Middle frontal gyrus (tissue), 1 donor: ENCODE data around the gene TP53BP2.

Source experiments
- DNase-seq: peaks from one replicate; pipeline ENCODE4 v3.0.0-alpha.2; 2015; ENCODE audit warnings: low spot score; ENCODE audit errors: extremely low spot score

The TP53BP2 gene

DNA sequence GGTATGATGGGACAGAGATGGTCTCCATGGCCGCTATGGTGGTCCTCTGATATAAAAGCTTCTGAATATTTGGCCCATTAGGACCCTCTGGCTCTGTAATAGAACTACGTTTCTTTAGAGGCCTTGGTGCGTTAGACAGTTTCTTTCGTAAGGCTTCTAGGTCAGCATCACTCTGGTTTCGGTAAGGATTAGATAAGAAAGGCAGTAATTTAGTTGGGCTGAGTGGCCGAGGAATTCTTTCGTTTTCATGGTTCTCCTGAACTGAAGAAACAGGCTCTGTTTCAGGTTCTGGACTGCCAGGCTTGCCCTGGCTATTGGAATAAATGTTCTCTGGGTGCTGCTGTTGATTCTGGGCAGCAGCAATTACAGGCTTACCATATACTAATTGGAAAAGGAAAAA is 49.5 kb downstream of the TP53BP2 start:
- DNase-seq: no peak

DNA sequence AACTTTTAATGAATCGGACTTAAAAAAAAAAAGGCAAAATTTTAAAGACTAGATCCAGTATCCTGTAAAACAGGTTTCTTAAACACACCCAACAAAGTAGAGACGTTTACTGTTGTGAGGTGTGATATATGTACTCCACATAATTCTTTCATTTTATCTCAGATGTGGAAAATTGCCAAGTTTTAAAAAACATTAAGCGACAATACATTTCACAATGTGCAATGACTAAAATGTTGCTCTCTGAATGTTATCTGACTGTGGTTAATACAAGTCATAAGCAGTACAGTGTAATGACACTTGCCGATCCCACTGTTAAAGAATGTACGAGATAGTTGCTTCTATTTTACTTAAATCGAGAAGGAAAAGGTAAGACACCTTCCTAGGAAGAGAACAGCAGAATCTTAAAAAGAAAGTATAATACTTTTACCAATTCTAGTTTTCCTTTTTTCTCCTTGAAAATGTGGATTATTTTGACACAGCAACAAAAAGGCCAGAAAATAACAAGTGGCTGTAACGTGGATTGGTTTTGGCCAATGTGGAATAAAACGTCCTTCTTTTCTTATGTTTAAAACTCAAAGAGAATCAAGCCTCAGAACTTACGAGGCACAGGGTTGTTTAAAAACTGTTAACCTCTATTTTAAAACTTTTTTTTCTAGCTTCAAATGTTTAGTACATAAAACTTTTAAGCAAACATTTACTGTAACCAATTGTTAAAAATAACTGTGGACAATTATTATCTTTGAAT is 51.4 kb downstream of the TP53BP2 start:
- no peak for DNase-seq

DNA sequence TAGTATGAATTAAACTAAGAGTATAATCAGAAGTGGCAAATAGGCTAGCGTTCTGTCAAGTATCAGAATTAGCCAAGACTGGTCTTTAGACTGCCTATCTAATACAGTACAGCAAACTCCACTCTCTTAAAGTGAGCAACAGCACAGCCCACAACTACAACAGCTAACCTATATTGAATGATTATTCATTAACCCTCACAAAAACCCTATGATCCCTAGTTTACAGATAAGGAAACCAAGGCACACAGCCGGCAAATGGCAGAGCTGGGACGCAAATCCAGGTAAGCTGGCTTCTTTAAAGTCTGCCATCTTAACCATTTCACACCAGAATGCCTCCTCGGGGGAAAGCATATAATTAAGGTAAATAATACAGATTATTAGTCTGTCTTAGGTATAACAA is 52.0 kb downstream of the TP53BP2 start:
- DNase-seq: no peak

DNA sequence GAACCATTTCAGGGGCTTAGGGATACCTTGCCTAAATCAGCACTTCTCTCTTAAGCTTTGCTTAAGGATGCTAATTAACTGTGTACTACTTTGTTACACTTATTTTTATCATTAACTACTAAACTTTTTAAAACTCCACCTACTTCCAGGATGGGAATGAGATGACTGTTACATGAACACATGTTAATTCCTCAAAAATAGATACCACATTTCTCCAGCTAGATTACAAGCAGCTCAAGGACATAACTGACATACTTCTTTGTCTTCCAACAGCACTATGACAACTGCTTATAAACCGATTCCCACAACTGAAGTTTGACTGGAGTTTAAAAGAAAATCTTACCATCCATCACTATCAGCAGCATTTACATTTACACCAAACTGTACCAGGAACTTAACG is 53.7 kb downstream of the TP53BP2 start:
- no peak for DNase-seq

DNA sequence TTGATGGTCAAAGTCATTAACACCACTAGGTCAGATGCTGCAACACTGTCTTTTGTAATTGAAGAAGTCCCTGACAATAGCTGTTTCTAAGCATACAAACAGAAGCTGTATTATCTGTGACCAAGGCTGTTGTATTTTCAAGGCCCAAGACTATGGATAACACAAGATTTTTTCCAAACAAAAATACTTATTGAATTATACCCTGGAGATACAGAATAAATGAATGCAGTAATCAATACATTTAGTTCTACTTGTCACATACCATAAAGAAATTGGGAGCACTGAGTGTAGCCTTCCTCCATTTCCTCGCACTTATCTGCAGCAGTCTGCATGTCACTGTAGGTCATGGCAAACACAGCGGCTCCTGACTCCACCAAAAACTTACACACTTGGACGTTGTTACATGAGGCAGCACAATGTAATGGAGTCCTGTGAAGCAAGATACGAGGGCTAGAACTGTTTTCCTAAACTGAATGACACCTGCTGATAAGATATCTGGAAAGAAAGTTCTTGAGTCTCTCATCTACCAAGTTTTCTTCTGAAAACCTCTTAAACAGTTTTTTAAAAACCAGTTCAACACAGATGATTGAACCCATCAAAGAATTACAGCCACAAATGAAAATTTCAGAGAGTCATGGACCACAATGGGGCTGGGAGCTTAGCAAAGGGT is 56.9 kb downstream of the TP53BP2 start:
- DNase-seq: no peak

DNA sequence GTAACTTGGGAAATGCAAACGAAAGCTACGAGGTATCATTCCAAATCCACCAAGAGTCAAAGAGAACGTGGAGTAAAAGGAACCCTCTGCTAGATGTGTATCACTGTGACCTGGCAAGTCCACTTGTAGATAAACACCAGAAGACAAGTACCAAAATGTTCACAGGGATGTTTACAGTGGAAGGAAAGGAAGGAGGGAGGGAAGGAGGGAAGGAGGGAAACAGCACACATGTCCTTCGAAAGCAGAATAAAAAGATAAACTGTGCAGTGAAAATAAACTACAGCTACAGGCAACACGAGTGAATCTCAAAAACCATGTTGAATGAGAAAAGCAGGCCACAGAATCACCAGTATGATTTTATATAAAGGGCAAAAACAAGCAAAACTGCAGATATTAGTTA is 59.9 kb downstream of the TP53BP2 start:
- DNase-seq: no peak

DNA sequence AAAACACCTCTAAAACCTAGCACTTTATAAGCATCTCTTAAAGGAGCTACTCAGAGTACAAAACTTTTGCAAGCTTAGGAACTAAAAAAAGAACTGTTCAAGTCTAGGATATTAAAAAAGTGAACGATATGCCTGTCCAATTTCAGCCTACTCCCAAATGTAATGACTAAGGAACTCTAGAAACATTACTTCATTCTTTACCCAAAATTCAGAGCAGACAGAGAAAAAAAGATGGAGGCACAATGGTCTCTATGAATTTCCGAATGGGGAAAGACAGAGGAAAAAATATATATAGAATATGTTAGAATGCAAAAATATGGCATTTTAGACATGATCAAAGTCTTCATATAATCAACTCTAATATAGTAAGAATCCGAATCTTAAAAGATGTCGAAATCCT is 61.2 kb downstream of the TP53BP2 start:
- DNase-seq: no peak

DNA sequence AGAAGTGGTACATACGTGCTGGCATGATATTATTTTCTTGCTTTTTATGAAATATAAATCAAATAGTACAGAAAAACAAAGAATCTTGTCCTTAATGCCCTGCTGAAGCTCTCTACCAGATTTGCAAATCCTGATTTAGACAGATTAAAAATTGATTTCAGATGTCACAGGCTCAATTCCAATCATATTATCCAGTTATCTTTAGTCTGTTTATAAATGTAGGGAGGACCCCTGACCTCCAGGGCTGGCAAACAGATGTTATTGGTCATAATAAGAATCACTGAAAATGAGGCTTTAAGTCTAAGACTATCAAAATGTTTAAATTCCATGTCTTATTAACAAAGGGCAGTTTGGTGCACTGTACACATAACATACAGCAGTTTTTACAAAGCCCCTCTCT is 62.1 kb downstream of the TP53BP2 start:
- DNase-seq: no peak

DNA sequence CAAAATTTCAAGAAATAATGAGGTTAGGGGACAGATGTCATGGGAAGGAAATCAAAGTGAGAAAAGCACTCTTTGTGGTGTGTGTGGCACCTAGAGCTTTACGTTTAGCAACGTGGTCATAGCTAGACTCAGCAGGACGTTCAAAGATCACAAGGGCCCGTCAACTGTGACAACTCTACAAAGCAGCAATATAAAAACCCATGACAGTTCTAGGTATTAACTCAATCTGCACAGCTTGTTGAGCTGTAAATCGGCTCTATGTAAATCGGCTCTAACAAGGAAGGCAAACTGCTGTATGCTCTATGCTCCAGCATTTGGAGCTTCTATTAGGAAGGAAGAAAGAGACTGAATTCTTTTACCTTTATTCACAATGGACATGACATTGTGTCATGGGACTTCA is 64.8 kb downstream of the TP53BP2 start:
- DNase-seq: no peak

DNA sequence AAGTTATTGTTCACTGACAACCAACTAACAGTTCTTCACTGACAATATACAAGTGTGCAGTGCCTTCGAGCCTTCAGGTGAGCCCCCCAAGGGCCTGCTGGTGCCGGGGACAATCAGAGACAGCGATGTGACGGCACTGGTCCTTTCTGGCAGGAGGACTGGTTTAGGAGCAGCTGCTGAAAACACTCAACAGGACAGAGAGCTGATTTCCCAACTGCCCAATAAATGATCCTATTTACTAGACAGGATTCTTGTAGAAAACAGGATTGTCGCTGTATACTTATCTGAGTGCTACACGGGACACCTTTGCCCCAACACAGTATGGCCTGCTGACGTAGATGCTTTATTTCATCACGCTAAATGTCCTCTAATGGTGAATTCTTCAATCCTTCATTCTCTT is 65.4 kb downstream of the TP53BP2 start:
- no peak for DNase-seq

DNA sequence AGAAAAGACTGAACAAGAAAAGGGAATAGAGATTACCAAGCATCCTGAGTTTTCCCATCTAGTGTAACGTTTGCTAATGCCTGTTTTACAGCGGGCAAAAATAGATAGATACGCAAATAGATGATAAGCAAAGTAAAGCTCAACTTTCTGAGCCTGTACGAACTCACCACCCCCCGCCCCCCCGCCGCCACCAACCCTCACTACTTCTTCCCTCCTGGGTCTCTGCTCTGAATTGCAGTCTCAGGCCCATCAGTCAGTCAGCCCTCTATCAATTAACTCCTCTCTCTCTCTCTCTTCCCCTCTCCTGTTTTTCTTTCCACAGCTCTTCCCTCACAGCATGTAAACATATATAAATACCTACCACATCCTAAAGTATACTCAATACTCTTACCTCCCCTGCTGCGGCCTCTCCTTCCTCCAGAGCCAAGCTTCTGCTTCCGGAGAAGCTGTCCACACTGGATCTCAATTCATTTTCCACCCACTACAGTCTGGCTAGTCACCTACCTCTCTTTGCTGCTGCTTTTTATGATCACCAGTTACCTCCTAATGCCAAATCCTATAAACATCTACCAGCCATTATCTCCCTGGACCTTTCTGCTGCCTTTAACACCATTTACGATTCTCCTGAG is 68.8 kb downstream of the TP53BP2 start:
- DNase-seq: no peak

DNA sequence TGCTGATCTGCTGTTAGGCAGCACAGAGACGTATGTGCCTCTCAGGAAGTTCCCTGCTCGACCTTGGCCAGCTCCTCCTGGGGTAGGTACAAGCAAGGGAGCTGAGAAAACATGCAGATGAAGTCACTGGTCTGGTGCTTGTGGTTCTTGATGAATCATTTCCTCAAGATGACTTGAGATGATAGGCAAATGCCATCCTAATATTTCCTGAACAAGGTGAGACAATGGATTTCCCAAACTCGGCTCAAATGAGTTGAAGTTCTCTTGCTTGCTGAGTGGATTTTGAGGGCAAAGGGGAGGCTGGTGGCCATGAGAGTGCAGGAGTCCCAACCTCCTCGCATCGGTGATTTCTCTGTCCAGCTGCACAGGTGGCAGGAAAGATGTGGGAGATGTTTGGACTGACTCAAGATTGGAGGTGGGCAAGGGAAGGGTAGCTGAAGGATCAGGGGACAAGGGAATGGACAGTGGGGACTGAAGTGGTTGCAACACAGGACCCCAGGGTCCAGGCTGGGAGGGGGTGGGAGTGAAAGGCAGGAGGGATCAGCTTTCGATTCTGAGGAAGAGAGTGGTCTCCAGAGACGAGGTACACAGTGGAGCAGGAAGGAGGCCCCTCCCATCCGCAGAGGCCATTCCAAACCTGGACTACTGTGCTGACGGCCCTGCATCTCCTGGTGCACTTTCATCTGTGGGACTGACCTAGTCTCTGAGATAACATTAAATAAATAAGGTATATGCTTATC is 69.5 kb downstream of the TP53BP2 start:
- no peak for DNase-seq

DNA sequence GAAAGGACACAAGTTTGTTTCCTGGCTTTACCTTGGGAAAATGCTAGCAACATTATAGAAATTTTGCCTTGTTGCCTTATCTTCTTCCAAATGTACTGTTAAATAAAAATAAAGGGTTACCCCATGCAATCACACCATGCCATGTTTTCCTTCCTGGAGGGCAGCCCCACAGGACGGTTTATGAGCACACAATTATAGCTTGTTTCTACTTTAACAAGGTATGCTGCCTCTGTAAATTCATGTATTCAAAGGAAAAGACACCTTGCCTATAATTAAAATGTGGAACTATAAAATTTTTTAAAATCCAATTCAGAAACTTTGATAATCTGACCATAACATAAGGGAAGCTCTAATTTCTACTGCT is 70.1 kb downstream of the TP53BP2 start:
- DNase-seq: no peak

DNA sequence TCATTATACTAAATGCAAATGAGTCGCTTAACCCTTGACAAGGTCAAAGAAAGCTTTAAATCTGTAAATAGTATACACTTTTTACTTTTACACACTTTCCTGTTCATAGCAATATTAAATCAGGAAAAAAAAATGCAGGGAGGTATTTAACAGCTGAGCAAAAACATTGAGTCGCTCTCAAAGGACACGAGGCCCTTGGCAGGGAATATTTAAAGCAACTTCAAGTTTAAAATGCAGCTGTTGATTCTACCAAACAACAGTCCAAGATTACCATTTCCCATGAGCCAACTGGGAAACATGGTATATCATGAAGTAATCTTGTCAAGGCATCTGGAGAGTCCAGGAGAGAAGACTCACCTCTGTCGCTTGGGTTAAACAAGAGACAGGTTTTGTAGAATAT is 70.7 kb downstream of the TP53BP2 start:
- DNase-seq: no peak

DNA sequence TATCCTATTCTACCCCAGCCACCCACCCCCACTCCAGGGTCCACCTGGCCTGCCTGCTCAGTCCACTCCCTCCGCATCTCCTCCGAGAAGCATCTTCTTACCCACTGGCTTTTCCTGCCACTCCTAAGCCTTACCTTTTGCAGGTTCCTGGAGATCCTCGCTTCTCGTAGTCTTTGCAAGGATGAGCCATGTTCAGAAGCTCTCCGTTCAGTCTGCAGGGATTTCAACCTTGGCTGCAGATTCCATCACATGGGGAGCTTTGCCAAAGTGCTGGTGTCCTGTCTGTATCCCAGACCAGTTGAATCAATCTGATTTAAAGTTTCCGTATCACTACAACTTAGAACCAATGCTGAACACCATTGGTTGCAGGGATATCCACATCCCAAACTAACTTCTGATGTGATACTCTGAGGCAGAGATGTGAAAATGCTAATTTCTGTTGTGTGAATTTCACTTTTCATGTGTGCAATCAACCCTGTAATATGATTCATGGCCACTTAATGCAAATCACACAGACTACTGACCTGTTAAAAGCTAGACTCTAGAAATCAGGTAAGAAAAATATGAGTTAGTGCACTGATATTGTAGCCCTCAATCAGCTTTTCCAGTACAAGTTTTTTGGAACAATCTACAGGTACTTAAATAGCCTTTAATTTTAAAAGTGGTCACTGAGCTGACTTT is 71.5 kb downstream of the TP53BP2 start:
- DNase-seq: no peak

DNA sequence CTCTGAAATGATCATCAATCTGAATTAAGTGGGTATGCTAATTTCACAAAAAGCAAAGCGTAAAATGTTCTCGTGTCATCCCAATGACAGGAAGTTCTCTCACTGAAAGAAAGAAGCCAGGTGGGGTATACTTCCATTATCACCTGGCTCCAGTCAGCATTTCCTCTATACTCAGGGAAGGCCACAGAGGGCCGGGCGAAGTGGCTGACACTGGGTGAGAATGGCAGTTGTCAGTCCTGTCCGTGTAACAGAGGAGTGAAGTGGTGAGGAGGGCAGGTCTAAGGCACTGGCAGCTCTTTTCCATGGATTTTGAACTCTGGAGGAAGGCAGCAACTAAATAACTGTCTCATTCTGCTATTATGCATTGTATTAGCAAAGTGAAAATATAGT is 73.0 kb downstream of the TP53BP2 start:
- DNase-seq: no peak

DNA sequence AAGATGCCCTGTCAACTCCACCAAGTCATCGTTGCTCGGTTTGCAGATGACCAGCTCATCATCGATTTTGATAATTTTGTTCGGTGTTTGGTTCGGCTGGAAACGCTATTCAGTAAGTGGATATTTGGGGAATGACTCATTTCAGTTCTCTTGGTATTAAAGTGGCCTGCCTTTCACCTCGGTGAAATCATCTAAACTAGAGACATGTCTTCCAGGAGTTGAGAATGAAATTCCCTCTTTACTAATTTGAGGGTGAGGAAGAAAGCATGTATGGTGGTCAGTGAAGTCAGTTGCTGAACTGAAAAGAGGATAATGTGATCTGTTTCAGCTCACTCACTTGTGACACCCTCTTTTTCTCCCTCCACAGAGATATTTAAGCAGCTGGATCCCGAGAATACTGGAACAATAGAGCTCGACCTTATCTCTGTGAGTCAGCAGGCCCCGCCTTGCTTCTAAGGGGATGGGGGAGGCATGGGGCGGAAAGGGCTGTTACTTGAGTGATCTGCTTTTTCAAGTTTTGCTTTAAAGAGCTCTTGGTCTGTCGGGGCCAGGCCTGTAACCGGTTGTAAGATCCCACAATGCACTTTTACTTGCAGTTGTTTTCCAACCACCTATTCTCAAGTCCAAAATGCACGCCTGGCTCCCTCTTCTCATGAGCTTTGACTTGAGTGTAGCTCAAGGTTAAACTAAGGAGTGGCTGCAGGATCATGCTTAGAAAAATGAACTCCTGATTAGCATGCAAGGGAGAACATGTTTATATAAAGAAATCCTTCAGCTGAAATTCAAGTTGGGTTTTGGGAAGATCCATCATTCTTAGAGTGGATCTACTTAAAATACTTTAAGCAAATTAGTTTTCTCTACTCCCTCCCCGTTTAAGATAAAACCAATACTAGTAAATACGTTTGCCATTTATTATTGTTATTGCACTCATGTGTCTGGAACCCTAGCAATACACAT is 73.7 kb downstream of the TP53BP2 start:
- no peak for DNase-seq

DNA sequence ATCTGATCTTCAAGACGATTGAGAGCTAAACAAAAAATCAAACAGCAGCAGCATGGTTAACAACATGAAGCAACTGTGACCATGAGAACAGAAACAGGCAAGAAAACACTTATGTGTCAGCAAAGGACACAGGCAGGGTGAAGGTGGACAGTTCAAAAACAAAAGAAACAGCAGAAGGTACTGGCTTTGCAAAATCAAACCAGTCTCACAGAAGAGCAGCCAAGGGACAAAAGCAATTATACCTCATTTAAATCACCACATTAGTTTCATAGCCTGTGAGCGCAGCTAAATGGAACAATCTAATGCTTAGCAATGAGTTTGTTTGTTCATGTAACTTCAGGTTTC is 74.3 kb downstream of the TP53BP2 start:
- DNase-seq: no peak

DNA sequence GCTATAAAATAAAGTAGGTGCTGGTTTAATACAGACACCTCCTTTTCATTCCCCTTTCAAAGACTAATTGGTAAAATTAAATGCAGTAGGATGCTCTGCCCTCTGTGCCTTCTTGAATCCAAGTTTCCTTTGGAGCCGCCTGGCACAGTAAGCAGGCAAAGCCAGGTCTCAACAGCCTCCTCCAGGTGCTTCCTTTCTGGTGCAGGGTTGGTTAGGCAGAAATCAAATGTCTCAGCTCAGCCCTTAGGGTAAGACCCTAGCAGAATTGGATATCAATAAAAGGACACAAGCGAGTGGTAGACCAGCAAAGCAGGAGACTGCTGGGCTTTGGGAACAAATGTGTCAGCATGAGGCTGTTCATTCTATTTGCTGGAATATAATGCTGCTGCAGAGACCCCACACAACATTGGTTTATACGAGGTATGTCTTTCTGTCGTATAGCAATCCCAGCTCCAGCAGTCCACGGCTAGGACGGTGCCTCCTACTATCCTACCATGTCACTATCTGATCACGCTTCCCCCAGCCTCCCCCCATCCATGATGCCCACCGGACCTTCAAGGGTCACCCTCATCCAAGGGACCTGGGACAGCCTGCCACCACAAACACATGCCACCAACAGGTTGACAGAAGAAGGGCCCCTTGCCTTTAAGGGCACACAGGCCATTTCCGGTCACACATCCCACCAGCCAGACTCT is 75.0 kb downstream of the TP53BP2 start:
- no peak for DNase-seq

DNA sequence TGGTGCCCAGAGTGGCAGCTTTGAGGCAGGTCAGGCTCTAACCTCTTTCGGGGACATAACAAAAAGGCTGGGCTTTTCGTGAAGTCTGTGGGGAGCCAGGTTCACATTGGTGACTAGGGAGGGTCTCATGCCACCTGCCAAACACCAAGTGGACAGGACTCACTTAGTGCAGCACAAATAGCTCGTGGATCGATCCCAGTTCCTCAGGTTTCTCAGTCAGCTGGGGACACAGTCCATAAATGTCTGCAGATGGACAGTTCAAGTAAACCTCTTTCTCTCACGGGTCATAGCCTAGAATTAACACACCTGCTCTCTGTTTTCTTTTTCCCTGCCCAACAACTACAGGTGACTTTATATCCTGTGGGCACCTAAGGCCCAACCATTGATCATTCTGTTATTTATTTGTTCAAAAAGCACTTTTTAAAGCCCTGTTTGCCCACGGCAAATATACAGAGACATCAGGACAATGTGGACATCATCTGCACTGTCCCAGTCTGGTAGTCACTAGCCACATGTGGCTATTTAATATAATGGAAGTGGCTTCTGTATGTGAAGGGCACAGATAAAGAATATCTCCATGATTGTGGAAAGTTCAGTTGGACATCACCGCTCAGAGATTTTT is 79.9 kb downstream of the TP53BP2 start:
- no peak for DNase-seq
